T-cell (primary cell): ENCODE measurements around the gene TMED9. TPM values are rescaled to one million over a fixed set of nuclear protein-coding genes. Genes with fewer than 3 reads are reported as not detected.

ENCODE experiments used
- ATAC-seq, 4 experiments: fragments of 200-7000 bp in 3 of 4; fragments of 150-1000 bp in 1 of 4; cut with Tn5 transposase; replicated peaks in 1 of 4; 1 replicate in 3 of 4; 2 replicates in 1 of 4; pipeline ENCODE4 v1.10.0; 2021; ENCODE audit warnings: moderate library complexity in 3 of 4, mild to moderate bottlenecking in 2 of 4, moderate number of reproducible peaks in 1 of 4
- CTCF ChIA-PET, 2 donors: fragments of 300-600 bp; sonication (Branson Sonifier 250); formaldehyde crosslinking; loops; one replicate each; lab custom pipeline; 2022; ENCODE audit warnings: antibody characterized with exemption in 2 of 2; lab: Charles Lee
- POLR2A ChIA-PET, 2 donors: fragments of 300-600 bp; sonication (Branson Sonifier 250); formaldehyde crosslinking; loops; one replicate each; lab custom pipeline; 2022; ENCODE audit warnings: antibody characterized with exemption in 2 of 2; lab: Charles Lee
- DNase-seq, 35 experiments: peaks; one replicate each; pipeline versions ENCODE4 v3.0.0 to v3.0.0-alpha.2; 2013 to 2023
- H3K27ac ChIP-seq: one replicate; pipeline ENCODE4 v1.5.1; 2013; ENCODE audit warnings: low read length
- H3K27me3 ChIP-seq, 2 experiments: replicated peaks in 1 of 2; 1 replicate in 1 of 2; 2 replicates in 1 of 2; pipeline versions ENCODE4 v1.6.1 to v1.7.0; 2013; ENCODE audit warnings: low read length in 1 of 2, mixed read lengths in 1 of 2; ENCODE audit not compliant: control insufficient read depth in 2 of 2, insufficient read depth in 2 of 2; ENCODE audit errors: extremely low read depth in 1 of 2
- H3K36me3 ChIP-seq, 2 donors: 1 replicate in 1 of 2; 2 replicates in 1 of 2; pipeline versions ENCODE4 v1.6.1 to v1.7.0; 2013; ENCODE audit warnings: low read length in 1 of 2; ENCODE audit not compliant: control insufficient read depth in 2 of 2, insufficient read depth in 1 of 2; ENCODE audit errors: extremely low read depth in 1 of 2
- H3K4me1 ChIP-seq, 2 experiments: 1 replicate in 1 of 2; 2 replicates in 1 of 2; pipeline versions ENCODE4 v1.6.1 to v1.7.0; 2013; ENCODE audit warnings: low read length in 2 of 2, mixed read lengths in 1 of 2; ENCODE audit not compliant: insufficient read depth in 2 of 2, control insufficient read depth in 1 of 2; ENCODE audit errors: extremely low read depth in 1 of 2
- H3K4me3 ChIP-seq, 2 donors: 1 replicate in 1 of 2; 2 replicates in 1 of 2; pipeline versions ENCODE4 v1.5.1 to v1.7.0; 2013; ENCODE audit warnings: mild to moderate bottlenecking in 2 of 2, low read length in 1 of 2, moderate library complexity in 1 of 2; ENCODE audit not compliant: control insufficient read depth in 1 of 2; ENCODE audit errors: extremely low read depth in 1 of 2
- H3K9me3 ChIP-seq: 2 replicates; pipeline ENCODE4 v1.7.0; 2013
- H3K27ac Mint-ChIP-seq, 2 donors: one replicate each; pipeline ENCODE4 v1.8.0; 2020 to 2021; ENCODE audit warnings: mild to moderate bottlenecking in 2 of 2, mixed read lengths in 2 of 2
- H3K27me3 Mint-ChIP-seq, 2 donors: one replicate each; pipeline ENCODE4 v1.8.0; 2021 to 2022; ENCODE audit warnings: mixed read lengths in 2 of 2
- H3K36me3 Mint-ChIP-seq: one replicate; pipeline ENCODE4 v1.8.0; 2021; ENCODE audit warnings: mixed read lengths
- H3K4me1 Mint-ChIP-seq, 3 donors: one replicate each; pipeline ENCODE4 v1.8.0; 2020 to 2022; ENCODE audit warnings: mixed read lengths in 3 of 3, mild to moderate bottlenecking in 1 of 3
- H3K4me3 Mint-ChIP-seq, 3 donors: one replicate each; pipeline ENCODE4 v1.8.0; 2020 to 2022; ENCODE audit warnings: mild to moderate bottlenecking in 3 of 3, mixed read lengths in 3 of 3, moderate library complexity in 3 of 3
- H3K9me3 Mint-ChIP-seq, 3 donors: one replicate each; pipeline ENCODE4 v1.8.0; 2020 to 2022; ENCODE audit warnings: mixed read lengths in 3 of 3
- WGBS: methylation state at CpG from one replicate; pipeline ENCODE4 v1.1.5; 2013; ENCODE audit warnings: missing lambda C conversion rate; ENCODE audit not compliant: insufficient coverage; 5-methylcytosine and 5-hydroxymethylcytosine counted together
- total RNA-seq, 35 experiments: library from RNA in 6 of 35; stranded (reverse) in 6 of 35; fragments of 120-200 nt in 1 of 35; gene quantifications; one replicate each; pipeline versions ENCODE4 v1.2.1 to v1.2.4 and lab custom pipeline; 2013 to 2026

TMED9 gene
- total RNA-seq, 5 donors from 2014 or later (not counting 1 experiment from before 2014, with no cell fraction given), result 51.2 to 96.1 (median 84.8) TPM

DNA sequence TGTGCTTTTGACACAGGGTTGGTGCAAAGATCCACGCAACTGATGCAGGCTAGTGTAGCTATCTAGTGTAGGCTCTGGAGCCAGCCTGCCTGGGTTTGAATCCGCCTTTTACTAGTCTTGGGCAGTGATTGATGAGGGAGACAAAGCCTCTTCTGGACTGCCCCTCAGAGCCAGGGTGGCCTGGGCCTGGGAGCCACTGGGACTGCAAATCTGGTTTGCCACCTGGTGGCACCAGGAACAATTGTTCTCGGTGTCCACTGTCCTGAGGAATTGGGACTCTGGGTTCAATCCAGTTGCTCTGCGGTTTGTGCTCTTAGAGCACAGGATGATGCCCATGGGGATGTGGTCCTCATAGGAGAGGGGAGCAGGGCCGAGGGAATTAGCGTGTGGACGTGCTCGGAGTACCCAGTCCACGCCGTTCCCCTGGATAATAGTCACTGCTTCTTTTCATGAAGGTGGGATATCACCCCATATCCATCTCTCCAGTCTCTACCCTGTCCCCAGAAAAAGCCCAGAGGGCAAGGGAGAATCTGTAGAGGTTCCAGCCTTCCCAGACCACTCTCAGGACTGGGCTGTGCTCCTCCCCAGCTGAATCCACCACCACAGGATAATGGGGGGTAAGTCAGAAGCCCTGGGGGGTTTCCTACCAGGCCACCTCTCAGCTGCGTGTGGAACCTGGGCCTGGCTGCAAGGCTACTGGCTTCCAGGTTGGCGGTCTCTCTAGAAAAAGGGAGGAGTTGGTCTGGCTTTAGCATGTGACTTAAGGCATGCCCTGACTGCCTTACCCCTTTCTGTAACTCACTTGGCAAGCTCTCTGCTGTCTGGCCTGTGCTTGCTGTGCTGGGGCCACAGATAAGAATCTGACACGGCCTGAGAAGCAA, 9.8 kb downstream of the TMED9 start:
- H3K9me3 Mint-ChIP-seq, result no peaks in the 10 kb centered on the region
- Histone ChIP-seq H3K4me3 (no peak overlapping the region), H3K36me3 (peaks cover 0 to 3% of the 10 kb centered on the region in 2 donors), H3K27ac (no peak overlapping the region), H3K27me3 (no peaks in the 10 kb centered on the region), H3K9me3 (no peaks in the 10 kb centered on the region), H3K4me1 (peaks cover 0 to 22% of the 10 kb centered on the region in 2 experiments)
- peak overlapping the region; percentile 92 to 96 (median 92) for H3K4me3 Mint-ChIP-seq
- 93% methylated on average over 5 of the region's 13 CpGs for WGBS
- no peak for DNase-seq
- H3K27me3 Mint-ChIP-seq, result no peaks in the 10 kb centered on the region
- no peak for ATAC-seq
- H3K36me3 Mint-ChIP-seq, result peaks cover 6% of the 10 kb centered on the region
- POLR2A ChIA-PET, result interaction anchor here in 1 of 2 donors (1.0 kb wide), 1 partner anchor 9 kb away, joined by 3 read pairs; no protein-coding TSS in a partner anchor
- peak overlapping the region; percentile 86 to 96 for H3K27ac Mint-ChIP-seq
- CTCF ChIA-PET, result interaction anchor here in 1 of 2 donors (1.0 kb wide), 1 partner anchor 10 kb away, joined by 3 read pairs; the partner anchor contains the start of gene TMED9
- peaks cover 32 to 51% (median 51%) of the 10 kb centered on the region in 3 donors for H3K4me1 Mint-ChIP-seq

DNA sequence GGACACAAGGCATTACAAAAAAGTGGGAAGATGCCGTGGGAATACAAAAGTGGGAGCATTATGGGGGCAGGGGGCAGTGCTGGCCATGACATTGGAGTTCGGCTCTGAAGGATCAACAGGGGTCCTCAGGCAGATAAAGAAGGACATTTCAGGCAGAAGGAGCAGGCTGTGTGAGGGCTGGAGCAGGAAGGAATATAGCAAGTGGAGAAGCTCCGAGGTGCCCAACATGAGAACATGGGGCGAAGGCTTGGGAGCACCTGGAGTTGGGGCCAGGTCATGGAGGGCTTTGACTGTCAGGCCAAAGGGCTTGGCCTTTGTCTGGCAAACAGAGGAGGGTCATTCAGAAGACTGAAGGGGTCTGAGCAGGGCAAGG, 10.4 kb downstream of the TMED9 start:
- Mint-ChIP-seq H3K4me3 (no peak overlapping the region), H3K27ac (no peak overlapping the region), H3K36me3 (peaks cover 6% of the 10 kb centered on the region), H3K4me1 (peaks cover 35 to 57% (median 56%) of the 10 kb centered on the region in 3 donors), H3K27me3 (no peaks in the 10 kb centered on the region), H3K9me3 (no peaks in the 10 kb centered on the region)
- ATAC-seq, result no peak
- DNase-seq, result no peak
- H3K9me3 ChIP-seq, result no peaks in the 10 kb centered on the region
- peaks cover 0 to 28% of the 10 kb centered on the region in 2 experiments for H3K4me1 ChIP-seq
- H3K27ac ChIP-seq, result no peak overlapping the region
- 98% methylated on average over 4 of the region's 4 CpGs for WGBS
- H3K4me3 ChIP-seq, result no peak overlapping the region
- H3K27me3 ChIP-seq, result no peaks in the 10 kb centered on the region
- POLR2A ChIA-PET, result no interaction called here
- H3K36me3 ChIP-seq, result peaks cover 0 to 3% of the 10 kb centered on the region in 2 donors
- CTCF ChIA-PET, result interaction anchor here in 1 of 2 donors (1.0 kb wide), 1 partner anchor 10 kb away, joined by 3 read pairs; the partner anchor contains the start of gene TMED9

DNA sequence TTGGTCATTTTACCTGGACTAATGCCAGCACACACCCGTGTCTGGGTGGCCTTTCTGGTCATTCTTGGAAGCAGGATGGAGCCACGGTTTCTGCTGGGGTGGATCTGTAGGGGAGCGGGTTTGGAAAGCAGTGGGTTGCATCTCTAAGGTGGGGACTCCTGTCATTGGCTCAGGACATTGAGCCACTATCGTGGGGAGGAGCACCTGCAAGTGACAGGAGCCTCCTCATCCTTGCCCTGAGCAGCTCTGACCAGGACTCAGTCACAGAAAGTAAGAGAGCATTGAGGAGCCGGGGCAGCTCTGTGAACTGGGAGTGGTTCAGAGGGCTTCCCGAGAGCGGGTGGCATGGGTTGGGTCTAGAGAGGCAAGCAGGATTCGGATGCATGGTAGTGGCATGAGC, 11.6 kb downstream of the TMED9 start:
- Mint-ChIP-seq H3K4me3 (no peak overlapping the region), H3K27ac (no peak overlapping the region), H3K9me3 (no peaks in the 10 kb centered on the region), H3K4me1 (peaks cover 36 to 54% (median 53%) of the 10 kb centered on the region in 3 donors), H3K36me3 (peaks cover 6% of the 10 kb centered on the region), H3K27me3 (no peaks in the 10 kb centered on the region)
- peaks cover 0 to 6% of the 10 kb centered on the region in 2 donors for H3K36me3 ChIP-seq
- no peaks in the 10 kb centered on the region for H3K27me3 ChIP-seq
- ATAC-seq (no peak), DNase-seq (no peak)
- POLR2A ChIA-PET, result no interaction called here
- 88% methylated on average over 7 of the region's 8 CpGs for WGBS
- H3K4me3 ChIP-seq, result no peak overlapping the region
- H3K9me3 ChIP-seq, result no peaks in the 10 kb centered on the region
- H3K27ac ChIP-seq, result no peak overlapping the region
- peaks cover 0 to 33% of the 10 kb centered on the region in 2 experiments for H3K4me1 ChIP-seq
- CTCF ChIA-PET, result no interaction called here

DNA sequence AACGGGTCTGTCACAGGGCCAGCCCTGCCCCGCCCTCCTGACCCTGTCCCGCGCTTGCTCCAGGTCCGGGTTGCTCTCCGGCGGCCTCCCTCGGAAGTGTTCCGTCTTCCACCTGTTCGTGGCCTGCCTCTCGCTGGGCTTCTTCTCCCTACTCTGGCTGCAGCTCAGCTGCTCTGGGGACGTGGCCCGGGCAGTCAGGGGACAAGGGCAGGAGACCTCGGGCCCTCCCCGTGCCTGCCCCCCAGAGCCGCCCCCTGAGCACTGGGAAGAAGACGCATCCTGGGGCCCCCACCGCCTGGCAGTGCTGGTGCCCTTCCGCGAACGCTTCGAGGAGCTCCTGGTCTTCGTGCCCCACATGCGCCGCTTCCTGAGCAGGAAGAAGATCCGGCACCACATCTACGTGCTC, 12.1 kb downstream of the TMED9 start:
- peaks cover 0 to 30% of the 10 kb centered on the region in 2 experiments for H3K4me1 ChIP-seq
- H3K4me3 ChIP-seq, result no peak overlapping the region
- no peak overlapping the region for H3K4me3 Mint-ChIP-seq
- H3K36me3 Mint-ChIP-seq, result peaks cover 6% of the 10 kb centered on the region
- CTCF ChIA-PET, result no interaction called here
- H3K27me3 Mint-ChIP-seq, result no peaks in the 10 kb centered on the region
- no peak overlapping the region for H3K27ac ChIP-seq
- no peaks in the 10 kb centered on the region for H3K9me3 ChIP-seq
- H3K9me3 Mint-ChIP-seq, result no peaks in the 10 kb centered on the region
- POLR2A ChIA-PET, result no interaction called here
- H3K27ac Mint-ChIP-seq, result no peak overlapping the region
- WGBS, result 97% methylated on average over 27 of the region's 27 CpGs
- H3K36me3 ChIP-seq, result peaks cover 0 to 6% of the 10 kb centered on the region in 2 donors
- H3K27me3 ChIP-seq, result no peaks in the 10 kb centered on the region
- DNase-seq (no peak), ATAC-seq (no peak)
- H3K4me1 Mint-ChIP-seq, result peaks cover 33 to 49% (median 49%) of the 10 kb centered on the region in 3 donors

DNA sequence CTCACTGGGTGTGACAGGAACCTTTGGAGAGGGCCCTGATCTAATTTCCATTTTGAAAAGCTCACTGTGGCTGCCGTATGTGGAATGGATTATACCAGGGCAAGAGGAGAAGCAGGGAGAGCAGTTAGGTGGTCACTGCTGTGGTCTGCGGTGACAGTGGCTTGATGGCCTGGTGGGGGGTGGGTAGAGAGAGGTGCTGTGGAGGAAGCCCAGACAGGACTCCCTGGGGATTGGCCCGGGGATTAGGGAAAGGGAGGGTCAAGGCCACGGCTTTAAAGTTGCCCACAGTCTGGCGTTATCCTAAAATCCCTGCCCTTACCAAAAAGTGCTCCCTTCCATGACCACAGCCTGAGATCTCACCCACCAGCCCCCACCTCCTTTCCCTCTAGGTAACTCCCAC, 12.7 kb downstream of the TMED9 start:
- H3K9me3 ChIP-seq, result no peaks in the 10 kb centered on the region
- no peak overlapping the region for H3K27ac Mint-ChIP-seq
- H3K4me1 Mint-ChIP-seq, result peaks cover 33 to 48% (median 46%) of the 10 kb centered on the region in 3 donors

DNA sequence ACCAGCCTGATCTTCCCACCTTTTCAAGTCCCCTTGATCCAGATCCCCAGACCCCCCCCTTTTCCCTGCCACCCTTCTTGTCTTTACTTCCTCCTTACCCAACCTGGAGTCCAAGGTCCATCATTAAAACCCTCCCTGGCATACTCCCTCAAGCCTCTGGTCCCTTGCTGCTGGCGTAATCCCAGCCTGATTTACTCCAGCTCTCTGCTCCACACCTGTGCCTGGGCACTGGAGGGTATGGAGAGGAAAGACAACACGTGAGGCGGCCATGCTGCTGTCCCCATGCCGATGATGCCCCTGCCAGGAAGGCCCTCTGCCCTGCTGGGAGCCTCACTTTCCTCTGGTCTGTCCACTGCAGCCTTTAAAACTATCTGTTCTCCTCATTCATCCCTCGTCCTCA, 13.1 kb downstream of the TMED9 start:
- WGBS, result 88% methylated on average over 2 of the region's 5 CpGs
- no peak overlapping the region for H3K27ac ChIP-seq
- no peak overlapping the region for H3K4me3 ChIP-seq
- POLR2A ChIA-PET, result no interaction called here
- no peaks in the 10 kb centered on the region for H3K27me3 ChIP-seq
- no peak overlapping the region for H3K4me3 Mint-ChIP-seq
- no peak for DNase-seq
- no peaks in the 10 kb centered on the region for H3K9me3 ChIP-seq
- peaks cover 6% of the 10 kb centered on the region in 2 donors for H3K36me3 ChIP-seq
- no peaks in the 10 kb centered on the region for H3K27me3 Mint-ChIP-seq
- CTCF ChIA-PET, result no interaction called here
- H3K36me3 Mint-ChIP-seq, result peaks cover 6% of the 10 kb centered on the region
- peaks cover 0 to 25% of the 10 kb centered on the region in 2 experiments for H3K4me1 ChIP-seq
- no peak for ATAC-seq
- H3K9me3 Mint-ChIP-seq, result no peaks in the 10 kb centered on the region
- H3K27ac Mint-ChIP-seq, result no peak overlapping the region
- H3K4me1 Mint-ChIP-seq, result peaks cover 33 to 48% (median 46%) of the 10 kb centered on the region in 3 donors

More for the DNA sequence above, 12.7 kb downstream of the TMED9 start:
- DNase-seq, result no peak
- ChIA-PET CTCF (no interaction called here), POLR2A (no interaction called here)
- H3K4me3 Mint-ChIP-seq, result no peak overlapping the region
- peaks cover 6% of the 10 kb centered on the region for H3K36me3 Mint-ChIP-seq
- H3K27me3 ChIP-seq, result no peaks in the 10 kb centered on the region
- H3K27me3 Mint-ChIP-seq, result no peaks in the 10 kb centered on the region
- H3K27ac ChIP-seq, result no peak overlapping the region
- H3K9me3 Mint-ChIP-seq, result no peaks in the 10 kb centered on the region
- 86% methylated on average over 3 of the region's 5 CpGs for WGBS
- peaks cover 4 to 6% of the 10 kb centered on the region in 2 donors for H3K36me3 ChIP-seq
- peaks cover 0 to 26% of the 10 kb centered on the region in 2 experiments for H3K4me1 ChIP-seq
- ATAC-seq, result no peak
- no peak overlapping the region for H3K4me3 ChIP-seq
